Vagina (tissue), 2 donors: ENCODE measurements around the gene IFI6.

Source experiments
- POLR2AphosphoS5 ChIP-seq, 2 donors: sonication (generic); formaldehyde crosslinking; IDR thresholded peaks; one replicate each; pipeline ENCODE4 v1.9.0; 2017; ENCODE audit warnings: antibody characterized with exemption in 2 of 2, mild to moderate bottlenecking in 2 of 2, low read depth in 1 of 2; ENCODE audit not compliant: insufficient read depth in 1 of 2
- TF ChIP-seq, protein P1 (sequence below), 3 experiments: fragments of 450-650 bp in 2 of 3; fragments of 200-600 bp in 1 of 3; sonication (generic) in 1 of 3; IDR thresholded peaks; one replicate each; pipeline ENCODE4 v1.5.1; 2017 to 2019; ENCODE audit warnings: antibody characterized with exemption in 3 of 3, mild to moderate bottlenecking in 2 of 3, moderate library complexity in 2 of 3

DNA sequence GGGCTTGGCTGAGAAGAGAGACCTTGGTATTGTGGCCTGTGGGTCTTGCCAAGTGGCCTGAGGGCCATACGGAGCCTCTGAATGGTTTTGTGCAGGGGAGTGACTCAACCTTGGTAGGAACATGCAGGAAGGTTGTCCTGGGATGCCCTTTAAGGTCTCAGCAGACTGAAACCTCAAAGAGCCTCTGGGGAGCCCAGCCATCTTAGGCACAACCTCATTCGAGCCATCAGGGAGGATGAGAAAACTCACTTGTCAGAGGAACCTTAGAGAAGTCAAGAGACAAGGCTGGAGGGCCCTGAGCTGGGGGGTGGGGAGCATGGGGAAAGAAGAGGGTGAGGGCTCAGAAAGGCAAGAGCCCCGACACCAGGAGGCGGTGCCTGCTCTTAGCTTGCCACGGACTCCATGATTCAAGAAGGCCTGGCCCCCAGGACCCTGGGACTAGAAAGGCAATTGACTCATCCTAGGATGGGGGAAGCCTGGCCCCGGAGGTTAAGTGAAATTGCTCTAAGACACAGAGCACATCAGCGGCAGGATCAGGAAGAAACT is 13.0 kb downstream of the IFI6 start:
- TF ChIP-seq POLR2AphosphoS5 (IDR thresholded peaks at IDR 0.05; ENCODE audit: insufficient read depth in 1 of 2, low read depth in 1 of 2): no peak
- TF ChIP-seq, protein P1, sequence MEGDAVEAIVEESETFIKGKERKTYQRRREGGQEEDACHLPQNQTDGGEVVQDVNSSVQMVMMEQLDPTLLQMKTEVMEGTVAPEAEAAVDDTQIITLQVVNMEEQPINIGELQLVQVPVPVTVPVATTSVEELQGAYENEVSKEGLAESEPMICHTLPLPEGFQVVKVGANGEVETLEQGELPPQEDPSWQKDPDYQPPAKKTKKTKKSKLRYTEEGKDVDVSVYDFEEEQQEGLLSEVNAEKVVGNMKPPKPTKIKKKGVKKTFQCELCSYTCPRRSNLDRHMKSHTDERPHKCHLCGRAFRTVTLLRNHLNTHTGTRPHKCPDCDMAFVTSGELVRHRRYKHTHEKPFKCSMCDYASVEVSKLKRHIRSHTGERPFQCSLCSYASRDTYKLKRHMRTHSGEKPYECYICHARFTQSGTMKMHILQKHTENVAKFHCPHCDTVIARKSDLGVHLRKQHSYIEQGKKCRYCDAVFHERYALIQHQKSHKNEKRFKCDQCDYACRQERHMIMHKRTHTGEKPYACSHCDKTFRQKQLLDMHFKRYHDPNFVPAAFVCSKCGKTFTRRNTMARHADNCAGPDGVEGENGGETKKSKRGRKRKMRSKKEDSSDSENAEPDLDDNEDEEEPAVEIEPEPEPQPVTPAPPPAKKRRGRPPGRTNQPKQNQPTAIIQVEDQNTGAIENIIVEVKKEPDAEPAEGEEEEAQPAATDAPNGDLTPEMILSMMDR (IDR thresholded peaks at IDR 0.05): no peak
